ENCODE data around the gene MYCBP2.

DNA sequence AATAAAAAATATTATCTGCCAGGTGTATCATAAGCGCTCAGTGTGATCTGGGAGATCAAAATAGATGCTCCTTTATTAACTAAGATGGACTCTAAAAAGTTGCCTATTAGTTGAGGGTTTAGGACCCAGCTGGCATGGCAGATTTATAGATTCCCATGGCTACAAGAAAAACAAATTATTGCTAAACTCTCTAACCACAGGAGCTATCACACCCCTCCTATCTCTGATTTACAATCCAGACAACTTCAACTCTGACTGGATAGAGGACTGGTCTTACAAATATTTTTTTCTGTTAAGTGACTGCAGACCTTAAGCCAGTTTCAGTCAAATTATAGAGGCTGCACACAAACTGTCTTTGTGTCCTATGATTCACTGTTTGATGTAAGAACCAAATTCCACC lies 45.4 kb upstream of the MYCBP2 start:
- TF ChIP-seq, protein P1, sequence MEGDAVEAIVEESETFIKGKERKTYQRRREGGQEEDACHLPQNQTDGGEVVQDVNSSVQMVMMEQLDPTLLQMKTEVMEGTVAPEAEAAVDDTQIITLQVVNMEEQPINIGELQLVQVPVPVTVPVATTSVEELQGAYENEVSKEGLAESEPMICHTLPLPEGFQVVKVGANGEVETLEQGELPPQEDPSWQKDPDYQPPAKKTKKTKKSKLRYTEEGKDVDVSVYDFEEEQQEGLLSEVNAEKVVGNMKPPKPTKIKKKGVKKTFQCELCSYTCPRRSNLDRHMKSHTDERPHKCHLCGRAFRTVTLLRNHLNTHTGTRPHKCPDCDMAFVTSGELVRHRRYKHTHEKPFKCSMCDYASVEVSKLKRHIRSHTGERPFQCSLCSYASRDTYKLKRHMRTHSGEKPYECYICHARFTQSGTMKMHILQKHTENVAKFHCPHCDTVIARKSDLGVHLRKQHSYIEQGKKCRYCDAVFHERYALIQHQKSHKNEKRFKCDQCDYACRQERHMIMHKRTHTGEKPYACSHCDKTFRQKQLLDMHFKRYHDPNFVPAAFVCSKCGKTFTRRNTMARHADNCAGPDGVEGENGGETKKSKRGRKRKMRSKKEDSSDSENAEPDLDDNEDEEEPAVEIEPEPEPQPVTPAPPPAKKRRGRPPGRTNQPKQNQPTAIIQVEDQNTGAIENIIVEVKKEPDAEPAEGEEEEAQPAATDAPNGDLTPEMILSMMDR (IDR thresholded peaks at IDR 0.05) = no peak
- TF ChIP-seq NPAS2 (CRISPR knock-in tag; IDR thresholded peaks at IDR 0.05; ENCODE audit: borderline replicate concordance) = no peak
- TF ChIP-seq EP300 (IDR thresholded peaks at IDR 0.05) = no peak
- TF ChIP-seq, protein P2, sequence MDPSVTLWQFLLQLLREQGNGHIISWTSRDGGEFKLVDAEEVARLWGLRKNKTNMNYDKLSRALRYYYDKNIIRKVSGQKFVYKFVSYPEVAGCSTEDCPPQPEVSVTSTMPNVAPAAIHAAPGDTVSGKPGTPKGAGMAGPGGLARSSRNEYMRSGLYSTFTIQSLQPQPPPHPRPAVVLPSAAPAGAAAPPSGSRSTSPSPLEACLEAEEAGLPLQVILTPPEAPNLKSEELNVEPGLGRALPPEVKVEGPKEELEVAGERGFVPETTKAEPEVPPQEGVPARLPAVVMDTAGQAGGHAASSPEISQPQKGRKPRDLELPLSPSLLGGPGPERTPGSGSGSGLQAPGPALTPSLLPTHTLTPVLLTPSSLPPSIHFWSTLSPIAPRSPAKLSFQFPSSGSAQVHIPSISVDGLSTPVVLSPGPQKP (IDR thresholded peaks at IDR 0.05; ENCODE audit: low read depth, low read length) = no peak
- no peak for TF ChIP-seq JUN (IDR thresholded peaks at IDR 0.05)
